H9 (cell line): ENCODE data around the gene TMSB10. TPM values are rescaled to one million over a fixed set of nuclear protein-coding genes. Genes with fewer than 3 reads are reported as not detected.

Experiments
- DNase-seq: peaks from one replicate; pipeline ENCODE4 v3.0.0-alpha.2; 2017
- H2AFZ ChIP-seq: one replicate; pipeline ENCODE4 v1.6.1; 2013; ENCODE audit warnings: mild to moderate bottlenecking, low read length, control low read depth, moderate library complexity
- H2AK5ac ChIP-seq: 2 replicates; pipeline ENCODE4 v1.6.1; 2013; ENCODE audit warnings: low read length, control low read depth, mixed read lengths; ENCODE audit not compliant: insufficient read length
- H2BK120ac ChIP-seq: one replicate; pipeline ENCODE4 v1.6.1; 2013; ENCODE audit warnings: low read depth, mild to moderate bottlenecking, low read length, control low read depth, inconsistent platforms; ENCODE audit not compliant: poor library complexity, severe bottlenecking
- H2BK12ac ChIP-seq: 2 replicates; pipeline ENCODE4 v1.6.1; 2013; ENCODE audit warnings: low read length, control low read depth, mixed read lengths, low read depth; ENCODE audit not compliant: insufficient read length
- H2BK15ac ChIP-seq: 2 replicates; pipeline ENCODE4 v1.6.1; 2013; ENCODE audit warnings: low read depth, low read length, control low read depth
- H2BK20ac ChIP-seq: one replicate; pipeline ENCODE4 v1.6.1; 2013; ENCODE audit warnings: low read depth, mild to moderate bottlenecking, low read length, control low read depth, inconsistent platforms; ENCODE audit not compliant: poor library complexity, severe bottlenecking
- H2BK5ac ChIP-seq: 2 replicates; pipeline ENCODE4 v1.6.1; 2013; ENCODE audit warnings: low read length, control low read depth, mixed read lengths; ENCODE audit not compliant: insufficient read length
- H3K14ac ChIP-seq: 2 replicates; pipeline ENCODE4 v1.6.1; 2013; ENCODE audit warnings: low read length, control low read depth; ENCODE audit not compliant: insufficient read depth
- H3K18ac ChIP-seq: 2 replicates; pipeline ENCODE4 v1.6.1; 2013; ENCODE audit warnings: low read depth, mild to moderate bottlenecking, mixed read lengths, low read length, control low read depth; ENCODE audit not compliant: insufficient read length
- H3K23ac ChIP-seq: 2 replicates; pipeline ENCODE4 v1.6.1; 2013; ENCODE audit warnings: low read length, control low read depth, mixed read lengths, low read depth; ENCODE audit not compliant: insufficient read length
- H3K23me2 ChIP-seq: 2 replicates; pipeline ENCODE4 v1.6.1; 2013; ENCODE audit warnings: low read depth, mild to moderate bottlenecking, mixed read lengths, low read length, control low read depth; ENCODE audit not compliant: insufficient read length, poor library complexity, severe bottlenecking
- H3K27ac ChIP-seq: 2 replicates; pipeline ENCODE4 v1.5.1; 2013; ENCODE audit warnings: low read length, control low read depth, mixed read lengths, low read depth; ENCODE audit not compliant: insufficient read length
- H3K27me3 ChIP-seq: 2 replicates; pipeline ENCODE4 v1.6.1; 2013; ENCODE audit warnings: low read length, control low read depth, inconsistent platforms; ENCODE audit not compliant: insufficient read depth
- H3K4ac ChIP-seq: 2 replicates; pipeline ENCODE4 v1.6.1; 2013; ENCODE audit warnings: low read depth, mild to moderate bottlenecking, control low read depth, inconsistent platforms, low read length, moderate library complexity
- H3K4me1 ChIP-seq: 2 replicates; pipeline ENCODE4 v1.6.1; 2013; ENCODE audit warnings: low read length, control low read depth, inconsistent platforms; ENCODE audit not compliant: insufficient read depth
- H3K4me2 ChIP-seq: 2 replicates; pipeline ENCODE4 v1.6.1; 2013; ENCODE audit warnings: low read length, control low read depth, mixed read lengths; ENCODE audit not compliant: insufficient read length, insufficient read depth
- H3K56ac ChIP-seq: 2 replicates; pipeline ENCODE4 v1.6.1; 2013; ENCODE audit warnings: low read depth, mild to moderate bottlenecking, mixed read lengths, low read length, control low read depth; ENCODE audit not compliant: insufficient read length
- H3K79me1 ChIP-seq: 2 replicates; pipeline ENCODE4 v1.6.1; 2013; ENCODE audit warnings: low read depth, mild to moderate bottlenecking, moderate library complexity, low read length, control low read depth, inconsistent platforms; ENCODE audit not compliant: insufficient read depth, poor library complexity, severe bottlenecking
- H3K79me2 ChIP-seq: 2 replicates; pipeline ENCODE4 v1.6.1; 2013; ENCODE audit warnings: low read length, control low read depth, inconsistent platforms; ENCODE audit not compliant: insufficient read depth
- H3K9ac ChIP-seq: 2 replicates; pipeline ENCODE4 v1.6.1; 2013; ENCODE audit warnings: low read length, control low read depth, mixed read lengths; ENCODE audit not compliant: insufficient read length; ENCODE audit errors: extremely low read depth
- H3K9me3 ChIP-seq: one replicate; pipeline ENCODE4 v1.6.1; 2013; ENCODE audit warnings: low read depth, low read length, inconsistent platforms; ENCODE audit not compliant: control insufficient read depth
- H3T11ph ChIP-seq: one replicate; pipeline ENCODE4 v1.6.1; 2013; ENCODE audit warnings: mild to moderate bottlenecking, low read length, control low read depth, inconsistent platforms
- H4K20me1 ChIP-seq: one replicate; pipeline ENCODE4 v1.6.1; 2013; ENCODE audit not compliant: control insufficient read depth, insufficient read length, insufficient read depth
- H4K5ac ChIP-seq: 2 replicates; pipeline ENCODE4 v1.6.1; 2013; ENCODE audit warnings: low read depth, mild to moderate bottlenecking, mixed read lengths, low read length, control low read depth; ENCODE audit not compliant: insufficient read length
- H4K8ac ChIP-seq: replicated peaks from 2 replicates; pipeline ENCODE4 v1.6.1; 2013; ENCODE audit warnings: low read length, control low read depth, mixed read lengths, low read depth; ENCODE audit not compliant: insufficient read length
- H4K91ac ChIP-seq: 2 replicates; pipeline ENCODE4 v1.6.1; 2013; ENCODE audit warnings: low read depth, mild to moderate bottlenecking, moderate library complexity, mixed read lengths, low read length, control low read depth; ENCODE audit not compliant: insufficient read length
- H3K27ac Mint-ChIP-seq, 3 experiments: 2 replicates in 2 of 3; 3 replicates in 1 of 3; pipeline ENCODE4 v1.8.0; 2020 to 2021; ENCODE audit warnings: mixed read lengths in 3 of 3, mild to moderate bottlenecking in 1 of 3, moderate library complexity in 1 of 3
- H3K27me3 Mint-ChIP-seq: 2 replicates; pipeline ENCODE4 v1.8.0; 2021; ENCODE audit warnings: low read depth, mild to moderate bottlenecking, moderate library complexity, mixed read lengths
- H3K36me3 Mint-ChIP-seq, 3 experiments: 2 replicates in 2 of 3; 3 replicates in 1 of 3; pipeline ENCODE4 v1.8.0; 2020 to 2021; ENCODE audit warnings: low read depth in 3 of 3, mixed read lengths in 3 of 3; ENCODE audit not compliant: insufficient read depth in 1 of 3
- H3K4me1 Mint-ChIP-seq, 2 experiments: 2 replicates each; pipeline ENCODE4 v1.8.0; 2020; ENCODE audit warnings: mixed read lengths in 2 of 2
- H3K4me3 Mint-ChIP-seq, 2 experiments: 2 replicates in 1 of 2; 3 replicates in 1 of 2; pipeline ENCODE4 v1.8.0; 2020 to 2021; ENCODE audit warnings: mild to moderate bottlenecking in 2 of 2, mixed read lengths in 2 of 2, moderate library complexity in 1 of 2
- H3K9me3 Mint-ChIP-seq, 2 experiments: 2 replicates in 1 of 2; 3 replicates in 1 of 2; pipeline ENCODE4 v1.8.0; 2020; ENCODE audit warnings: mild to moderate bottlenecking in 2 of 2, mixed read lengths in 2 of 2, moderate library complexity in 1 of 2
- WGBS: extraction: QIAGEN DNeasy Blood & Tissue Kit; methylation state at CpG from one replicate; pipeline ENCODE4 v1.1.7; 2013; ENCODE audit warnings: missing lambda C conversion rate, low lambda C conversion rate, mixed read lengths; ENCODE audit not compliant: insufficient read length; ENCODE audit errors: extremely low coverage; 5-methylcytosine and 5-hydroxymethylcytosine counted together
- total RNA-seq: library from RNA; stranded (reverse); gene quantifications from 2 replicates; pipeline ENCODE4 v1.2.1, GENCODE V29; 2021
- TF ChIP-seq, protein P1 (sequence below): fragments of 200-600 bp; sonication (generic); conservative IDR thresholded peaks from 3 replicates; pipeline ENCODE4 v1.8.0; 2021; ENCODE audit warnings: antibody characterized with exemption, mild to moderate bottlenecking

TMSB10 gene
- total RNA-seq, 1 experiment from 2014 or later: 755 TPM

DNA sequence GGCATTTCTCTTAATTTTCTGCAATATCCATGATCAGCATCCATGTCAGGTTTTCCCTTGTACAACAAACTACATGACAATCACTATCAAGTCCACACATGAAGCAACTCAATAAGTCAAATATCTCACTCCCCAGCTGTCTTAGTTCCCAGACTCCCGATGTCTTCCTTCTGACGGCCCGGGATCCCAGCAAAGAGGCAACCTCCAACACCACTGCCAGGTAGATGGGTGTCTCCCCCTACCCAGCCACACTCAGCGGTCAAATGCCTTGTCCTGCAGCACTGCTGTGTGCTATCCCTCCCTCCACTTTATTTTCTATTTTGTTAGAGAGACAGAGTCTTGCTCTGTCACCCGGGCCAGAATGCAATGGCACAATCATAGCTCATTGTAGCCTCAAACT, 47.9 kb upstream of the TMSB10 start:
- no peak overlapping the region for H3K4me2 ChIP-seq
- Mint-ChIP-seq H3K36me3 (peaks cover 0 to 6% (median 2%) of the 10 kb centered on the region in 3 experiments; a peak in 5 of 7 replicates), H3K4me1 (peaks cover 31 to 35% of the 10 kb centered on the region in 2 experiments), H3K27ac (no peak overlapping the region), H3K9me3 (peaks cover 8 to 9% of the 10 kb centered on the region in 2 experiments), H3K4me3 (no peak overlapping the region), H3K27me3 (peaks cover 90% of the 10 kb centered on the region)
- peaks cover 5% of the 10 kb centered on the region; the same call in 1 of the 2 replicates for H3K4me1 ChIP-seq
- H3K9me3 ChIP-seq: no peaks in the 10 kb centered on the region
- no peak overlapping the region for H3T11ph ChIP-seq
- H3K23me2 ChIP-seq: no peaks in the 10 kb centered on the region
- H4K8ac ChIP-seq: no peak overlapping the region
- H2BK20ac ChIP-seq: no peak overlapping the region
- no peak overlapping the region for H3K23ac ChIP-seq
- no peak overlapping the region for H3K18ac ChIP-seq
- H3K27me3 ChIP-seq: peaks cover 12% of the 10 kb centered on the region; the same call in 1 of the 2 replicates
- H2AK5ac ChIP-seq: no peak overlapping the region
- DNase-seq: no peak
- H4K20me1 ChIP-seq: no peaks in the 10 kb centered on the region
- no peak overlapping the region for H4K5ac ChIP-seq
- H3K27ac ChIP-seq: no peak overlapping the region
- TF ChIP-seq, protein P1, sequence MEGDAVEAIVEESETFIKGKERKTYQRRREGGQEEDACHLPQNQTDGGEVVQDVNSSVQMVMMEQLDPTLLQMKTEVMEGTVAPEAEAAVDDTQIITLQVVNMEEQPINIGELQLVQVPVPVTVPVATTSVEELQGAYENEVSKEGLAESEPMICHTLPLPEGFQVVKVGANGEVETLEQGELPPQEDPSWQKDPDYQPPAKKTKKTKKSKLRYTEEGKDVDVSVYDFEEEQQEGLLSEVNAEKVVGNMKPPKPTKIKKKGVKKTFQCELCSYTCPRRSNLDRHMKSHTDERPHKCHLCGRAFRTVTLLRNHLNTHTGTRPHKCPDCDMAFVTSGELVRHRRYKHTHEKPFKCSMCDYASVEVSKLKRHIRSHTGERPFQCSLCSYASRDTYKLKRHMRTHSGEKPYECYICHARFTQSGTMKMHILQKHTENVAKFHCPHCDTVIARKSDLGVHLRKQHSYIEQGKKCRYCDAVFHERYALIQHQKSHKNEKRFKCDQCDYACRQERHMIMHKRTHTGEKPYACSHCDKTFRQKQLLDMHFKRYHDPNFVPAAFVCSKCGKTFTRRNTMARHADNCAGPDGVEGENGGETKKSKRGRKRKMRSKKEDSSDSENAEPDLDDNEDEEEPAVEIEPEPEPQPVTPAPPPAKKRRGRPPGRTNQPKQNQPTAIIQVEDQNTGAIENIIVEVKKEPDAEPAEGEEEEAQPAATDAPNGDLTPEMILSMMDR: no peak
- H2AFZ ChIP-seq: no peak overlapping the region
- no peaks in the 10 kb centered on the region for H3K79me1 ChIP-seq
- no CpG with 5 or more reads among the region's 5 CpGs for WGBS
- H3K56ac ChIP-seq: no peak overlapping the region
- H2BK15ac ChIP-seq: no peak overlapping the region
- no peak overlapping the region for H4K91ac ChIP-seq
- H2BK120ac ChIP-seq: no peak overlapping the region
- no peak overlapping the region for H3K14ac ChIP-seq
- no peaks in the 10 kb centered on the region for H3K79me2 ChIP-seq
- no peak overlapping the region for H3K9ac ChIP-seq
- no peak overlapping the region for H2BK12ac ChIP-seq
- no peak overlapping the region for H3K4ac ChIP-seq
- no peak overlapping the region for H2BK5ac ChIP-seq
